ENCODE results near the gene IFI27L1. TPM values are rescaled to one million over a fixed set of nuclear protein-coding genes. Genes with fewer than 3 reads are reported as not detected.

The IFI27L1 gene
- total and polyA plus RNA-seq, 2 of the 13 experiments (the other 11 are each of a cell fraction or from before 2014, with no cell fraction given), result 11.9 to 19.0 TPM

DNA sequence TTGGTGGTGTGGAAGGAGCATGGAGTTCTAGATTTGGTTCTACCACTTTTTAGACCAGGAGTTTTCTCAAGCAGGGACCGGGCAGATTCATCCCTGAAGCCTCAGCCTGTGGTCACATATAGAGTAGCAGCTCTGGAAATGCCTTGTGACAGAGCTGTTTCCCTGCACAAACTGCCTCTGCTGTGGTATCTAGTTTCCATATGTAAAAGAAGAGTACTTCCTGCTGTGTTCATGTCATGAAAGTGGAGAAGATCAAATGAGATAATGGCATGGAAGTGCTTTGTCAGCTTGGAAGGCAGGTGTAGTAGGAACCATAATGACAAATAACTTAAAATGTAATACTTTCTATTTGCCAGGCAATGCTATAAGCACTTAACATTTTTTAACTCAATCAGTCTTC is 28.9 kb upstream of the IFI27L1 start (continued):
- TF ChIP-seq, protein P1, sequence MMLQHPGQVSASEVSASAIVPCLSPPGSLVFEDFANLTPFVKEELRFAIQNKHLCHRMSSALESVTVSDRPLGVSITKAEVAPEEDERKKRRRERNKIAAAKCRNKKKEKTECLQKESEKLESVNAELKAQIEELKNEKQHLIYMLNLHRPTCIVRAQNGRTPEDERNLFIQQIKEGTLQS (CRISPR knock-in tag; IDR thresholded peaks at IDR 0.05), result no peak
- TF ChIP-seq ZSCAN9 (CRISPR knock-in tag; IDR thresholded peaks at IDR 0.05; ENCODE audit: borderline replicate concordance) (no peak), ZNF367 (CRISPR knock-in tag; IDR thresholded peaks at IDR 0.05; ENCODE audit: borderline replicate concordance) (no peak)

DNA sequence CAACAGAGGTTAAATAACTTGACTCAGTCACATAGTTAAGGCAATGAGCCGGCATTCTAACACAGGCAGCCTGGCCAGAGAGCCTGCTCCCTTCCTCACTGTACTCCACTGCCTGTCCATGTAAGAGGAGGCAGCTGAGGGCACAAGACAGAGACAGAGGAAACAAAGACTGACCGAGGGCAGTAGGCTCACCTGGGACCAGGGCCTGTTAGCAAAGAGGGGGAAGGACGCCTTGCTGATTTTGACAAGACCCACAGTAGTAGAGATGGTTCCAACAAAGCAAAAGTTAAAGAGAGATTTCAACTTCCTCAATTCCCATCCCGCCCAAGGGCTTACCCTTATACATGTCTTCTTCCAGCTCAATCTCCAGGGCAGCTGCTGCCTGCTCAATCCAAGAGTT is 28.4 kb upstream of the IFI27L1 start:
- no peak overlapping the region for H3K4me3 ChIP-seq (replicated peaks in 1 of 3; ENCODE audit: insufficient read depth in 1 of 3, low read depth in 2 of 3, low read length in 3 of 3)
- H4K20me1 ChIP-seq (ENCODE audit: insufficient read depth, low read length), result no peaks in the 10 kb centered on the region
- no peak for DNase-seq (ENCODE audit: low spot score)
- H3K27me3 ChIP-seq (ENCODE audit: control insufficient read depth in 1 of 2, insufficient read depth in 2 of 2, low read length in 2 of 2), result no peaks in the 10 kb centered on the region
- 95% methylated on average over 4 of the region's 4 CpGs for WGBS (ENCODE audit: low lambda C conversion rate)
- BruUV-seq (replicated peaks), result no TSS peak
- no peak overlapping the region for H3K27ac ChIP-seq (ENCODE audit: extremely low read length, insufficient read depth, low read length)
- POLR2A ChIA-PET, result no interaction called here
- CTCF ChIA-PET (ENCODE audit: low intra/inter-chr PET ratio, low total read pairs), result no interaction called here
- ATAC-seq, result no peak
- peaks cover 5% of the 10 kb centered on the region for H3K79me2 ChIP-seq (ENCODE audit: insufficient read depth, low read length)
- H3K36me3 ChIP-seq (replicated peaks in 1 of 2; ENCODE audit: control insufficient read depth in 1 of 2, insufficient read depth in 2 of 2, low read length in 2 of 2), result peaks cover 34 to 96% of the 10 kb centered on the region in 2 experiments
- H3K4me1 ChIP-seq (ENCODE audit: insufficient read depth, low read length), result peaks cover 9% of the 10 kb centered on the region
- in situ Hi-C loops (cut with HindIII; ENCODE audit: extremely low pct_ligation_motif_present, low pct_unique_long_range_greater_than_20kb) (loop anchor here (10.0 kb wide), 1 partner anchor 252 kb away; no protein-coding TSS in a partner anchor), intact Hi-C loops (cut with micrococcal nuclease; ENCODE audit: unreplicated experiment) (no loop called here)
- no peak overlapping the region for H3K9ac ChIP-seq (ENCODE audit: insufficient read depth, low read depth, low read length)
- H3K9me3 ChIP-seq (ENCODE audit: low read length), result no peaks in the 10 kb centered on the region
- H2AFZ ChIP-seq (ENCODE audit: low read length), result no peak overlapping the region
- no peak overlapping the region for H3K4me2 ChIP-seq (ENCODE audit: low read depth, low read length)
- FAIRE-seq, result no peak
- TF ChIP-seq, protein P2, sequence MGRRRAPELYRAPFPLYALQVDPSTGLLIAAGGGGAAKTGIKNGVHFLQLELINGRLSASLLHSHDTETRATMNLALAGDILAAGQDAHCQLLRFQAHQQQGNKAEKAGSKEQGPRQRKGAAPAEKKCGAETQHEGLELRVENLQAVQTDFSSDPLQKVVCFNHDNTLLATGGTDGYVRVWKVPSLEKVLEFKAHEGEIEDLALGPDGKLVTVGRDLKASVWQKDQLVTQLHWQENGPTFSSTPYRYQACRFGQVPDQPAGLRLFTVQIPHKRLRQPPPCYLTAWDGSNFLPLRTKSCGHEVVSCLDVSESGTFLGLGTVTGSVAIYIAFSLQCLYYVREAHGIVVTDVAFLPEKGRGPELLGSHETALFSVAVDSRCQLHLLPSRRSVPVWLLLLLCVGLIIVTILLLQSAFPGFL (CRISPR knock-in tag; IDR thresholded peaks at IDR 0.05), result no peak
- TF ChIP-seq ZNF850 (CRISPR knock-in tag; conservative IDR thresholded peaks at IDR 0.05) (no peak), ATAD3A (CRISPR knock-in tag; IDR thresholded peaks at IDR 0.05) (no peak), POLR2AphosphoS2 (IDR thresholded peaks at IDR 0.05; ENCODE audit: low read depth, low read length) (no peak), FOXM1 (CRISPR knock-in tag; IDR thresholded peaks at IDR 0.05) (no peak), ISX (CRISPR knock-in tag; conservative IDR thresholded peaks at IDR 0.05) (no peak), ZNF230 (CRISPR knock-in tag; IDR thresholded peaks at IDR 0.05) (no peak), ZNF790 (CRISPR knock-in tag; IDR thresholded peaks at IDR 0.05; ENCODE audit: borderline replicate concordance) (no peak), SRSF4 (IDR thresholded peaks at IDR 0.05; ENCODE audit: low read depth, low read length, poor library complexity, severe bottlenecking) (no peak), HOXA7 (CRISPR knock-in tag; IDR thresholded peaks at IDR 0.05) (no peak)
- TF ChIP-seq, protein P3, sequence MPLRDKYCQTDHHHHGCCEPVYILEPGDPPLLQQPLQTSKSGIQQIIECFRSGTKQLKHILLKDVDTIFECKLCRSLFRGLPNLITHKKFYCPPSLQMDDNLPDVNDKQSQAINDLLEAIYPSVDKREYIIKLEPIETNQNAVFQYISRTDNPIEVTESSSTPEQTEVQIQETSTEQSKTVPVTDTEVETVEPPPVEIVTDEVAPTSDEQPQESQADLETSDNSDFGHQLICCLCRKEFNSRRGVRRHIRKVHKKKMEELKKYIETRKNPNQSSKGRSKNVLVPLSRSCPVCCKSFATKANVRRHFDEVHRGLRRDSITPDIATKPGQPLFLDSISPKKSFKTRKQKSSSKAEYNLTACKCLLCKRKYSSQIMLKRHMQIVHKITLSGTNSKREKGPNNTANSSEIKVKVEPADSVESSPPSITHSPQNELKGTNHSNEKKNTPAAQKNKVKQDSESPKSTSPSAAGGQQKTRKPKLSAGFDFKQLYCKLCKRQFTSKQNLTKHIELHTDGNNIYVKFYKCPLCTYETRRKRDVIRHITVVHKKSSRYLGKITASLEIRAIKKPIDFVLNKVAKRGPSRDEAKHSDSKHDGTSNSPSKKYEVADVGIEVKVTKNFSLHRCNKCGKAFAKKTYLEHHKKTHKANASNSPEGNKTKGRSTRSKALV (CRISPR knock-in tag; IDR thresholded peaks at IDR 0.05), result no peak
- TF ChIP-seq, protein P4, sequence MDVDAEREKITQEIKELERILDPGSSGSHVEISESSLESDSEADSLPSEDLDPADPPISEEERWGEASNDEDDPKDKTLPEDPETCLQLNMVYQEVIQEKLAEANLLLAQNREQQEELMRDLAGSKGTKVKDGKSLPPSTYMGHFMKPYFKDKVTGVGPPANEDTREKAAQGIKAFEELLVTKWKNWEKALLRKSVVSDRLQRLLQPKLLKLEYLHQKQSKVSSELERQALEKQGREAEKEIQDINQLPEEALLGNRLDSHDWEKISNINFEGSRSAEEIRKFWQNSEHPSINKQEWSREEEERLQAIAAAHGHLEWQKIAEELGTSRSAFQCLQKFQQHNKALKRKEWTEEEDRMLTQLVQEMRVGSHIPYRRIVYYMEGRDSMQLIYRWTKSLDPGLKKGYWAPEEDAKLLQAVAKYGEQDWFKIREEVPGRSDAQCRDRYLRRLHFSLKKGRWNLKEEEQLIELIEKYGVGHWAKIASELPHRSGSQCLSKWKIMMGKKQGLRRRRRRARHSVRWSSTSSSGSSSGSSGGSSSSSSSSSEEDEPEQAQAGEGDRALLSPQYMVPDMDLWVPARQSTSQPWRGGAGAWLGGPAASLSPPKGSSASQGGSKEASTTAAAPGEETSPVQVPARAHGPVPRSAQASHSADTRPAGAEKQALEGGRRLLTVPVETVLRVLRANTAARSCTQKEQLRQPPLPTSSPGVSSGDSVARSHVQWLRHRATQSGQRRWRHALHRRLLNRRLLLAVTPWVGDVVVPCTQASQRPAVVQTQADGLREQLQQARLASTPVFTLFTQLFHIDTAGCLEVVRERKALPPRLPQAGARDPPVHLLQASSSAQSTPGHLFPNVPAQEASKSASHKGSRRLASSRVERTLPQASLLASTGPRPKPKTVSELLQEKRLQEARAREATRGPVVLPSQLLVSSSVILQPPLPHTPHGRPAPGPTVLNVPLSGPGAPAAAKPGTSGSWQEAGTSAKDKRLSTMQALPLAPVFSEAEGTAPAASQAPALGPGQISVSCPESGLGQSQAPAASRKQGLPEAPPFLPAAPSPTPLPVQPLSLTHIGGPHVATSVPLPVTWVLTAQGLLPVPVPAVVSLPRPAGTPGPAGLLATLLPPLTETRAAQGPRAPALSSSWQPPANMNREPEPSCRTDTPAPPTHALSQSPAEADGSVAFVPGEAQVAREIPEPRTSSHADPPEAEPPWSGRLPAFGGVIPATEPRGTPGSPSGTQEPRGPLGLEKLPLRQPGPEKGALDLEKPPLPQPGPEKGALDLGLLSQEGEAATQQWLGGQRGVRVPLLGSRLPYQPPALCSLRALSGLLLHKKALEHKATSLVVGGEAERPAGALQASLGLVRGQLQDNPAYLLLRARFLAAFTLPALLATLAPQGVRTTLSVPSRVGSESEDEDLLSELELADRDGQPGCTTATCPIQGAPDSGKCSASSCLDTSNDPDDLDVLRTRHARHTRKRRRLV (CRISPR knock-in tag; IDR thresholded peaks at IDR 0.05), result no peak
